Motor neuron (in vitro differentiated cells): ENCODE results near the gene ACVR2B. TPM values are rescaled to one million over a fixed set of nuclear protein-coding genes. Genes with fewer than 3 reads are reported as not detected.
"Not testable (repeated sequence)": the region's sequence is repeated elsewhere in the genome, so short reads cannot be mapped to it uniquely, and the experiment has no call there.

Experiments
- ATAC-seq, 8 experiments: fragments of 200-7000 bp; cut with Tn5 transposase; replicated peaks in 6 of 8; 2 replicates each; pipeline ENCODE4 v1.8.0; 2021; ENCODE audit warnings: mild to moderate bottlenecking in 8 of 8, moderate library complexity in 8 of 8
- H3K27ac ChIP-seq, 2 donors: fragments of 250-450 bp; sonication (Bioruptor Pico); 2 replicates each; pipeline ENCODE4 v1.9.0; 2021; ENCODE audit warnings: antibody characterized with exemption in 2 of 2, mild to moderate bottlenecking in 2 of 2, moderate library complexity in 1 of 2
- H3K4me1 ChIP-seq, 2 donors: fragments of 250-450 bp; sonication (Bioruptor Pico); replicated peaks in 1 of 2; 2 replicates each; pipeline ENCODE4 v1.6.1; 2021; ENCODE audit warnings: antibody characterized with exemption in 2 of 2, mild to moderate bottlenecking in 2 of 2, moderate library complexity in 1 of 2
- H3K4me3 ChIP-seq, 5 donors: fragments of 250-450 bp; sonication (Bioruptor Pico); 2 replicates each; pipeline ENCODE4 v1.9.0; 2021; ENCODE audit warnings: antibody characterized with exemption in 5 of 5, mild to moderate bottlenecking in 5 of 5, moderate library complexity in 4 of 5
- WGBS, 10 experiments: fragments of 450-650 bp; shearing (Covaris generic); methylation state at CpG; one replicate each; pipeline ENCODE4 v1.0.0; 2022; 5-methylcytosine and 5-hydroxymethylcytosine counted together
- in situ Hi-C, 9 experiments: fragments of 400-800 bp; cut with MboI; loops; one replicate each; pipeline ENCODE4 v1.15.0; 2021; ENCODE audit warnings: low sequenced_read_pairs in 9 of 9, low pct_unique_long_range_greater_than_20kb in 2 of 9; ENCODE audit not compliant: unreplicated experiment in 9 of 9
- total RNA-seq, 8 experiments: library from RNA; unstranded; fragments of 300-600 nt; gene quantifications; 2 replicates each; pipeline versions ENCODE4 v1.2.3 to v1.2.4, GENCODE V29; 2022

Gene ACVR2B
- total RNA-seq = 10 to 100 TPM in 6 of 8 experiments, 1 to 10 TPM in 2; 1.2 to 83.1 (median 31.5) TPM

DNA sequence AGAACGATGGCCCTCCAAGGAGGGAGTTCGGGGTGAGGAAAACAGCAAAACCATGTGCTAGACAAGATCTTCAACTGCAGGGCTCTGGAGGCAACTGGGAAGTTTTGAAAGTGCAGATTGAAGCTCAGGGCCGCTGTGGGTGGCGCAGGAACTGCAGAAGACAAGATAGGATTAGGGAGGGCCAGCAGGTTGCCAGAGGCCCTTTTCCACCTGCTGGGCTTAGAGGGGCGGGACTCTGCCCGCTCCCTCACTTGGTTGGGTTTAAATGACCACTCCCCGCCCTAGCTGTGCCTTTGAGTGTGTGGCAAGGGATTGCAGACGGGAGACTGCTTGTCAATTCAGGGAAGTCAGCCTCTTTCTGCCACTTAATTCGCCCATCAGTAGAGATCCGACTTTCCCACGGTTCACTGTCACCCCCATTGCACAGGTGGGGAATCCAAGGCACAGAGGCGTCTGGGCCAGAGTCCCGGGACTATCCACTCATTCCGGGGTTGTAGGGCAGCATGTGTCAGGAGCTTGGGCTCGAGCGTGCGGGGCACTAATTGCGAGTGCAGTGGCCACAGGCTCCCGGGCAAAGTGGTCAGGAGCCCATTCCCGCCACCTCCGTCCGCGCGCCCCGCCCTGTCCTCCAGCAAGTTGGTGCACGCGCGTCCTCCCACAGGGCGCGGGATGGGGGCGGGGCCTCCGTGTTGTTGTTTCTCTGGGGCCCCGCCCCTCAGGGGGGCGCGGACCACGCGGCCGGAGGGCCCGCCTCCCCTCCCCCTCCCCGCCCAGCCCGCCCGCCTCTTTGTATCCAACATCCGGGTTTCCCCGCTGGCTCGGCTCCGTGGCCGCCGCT is at the start of gene ACVR2B:
Gene ACVR2B, plus strand, starts transcription at position 816 of the 838 bp plus-strand sequence. CDS start 433 bp downstream, outside the sequence.
- peak within 1 kb of the TSS; percentile 91 to 98 (median 98) for H3K4me3 ChIP-seq
- in situ Hi-C loops = no loop called here
- peak; percentile 38 to 71 (median 62) for ATAC-seq
- 0 to 26% (median 17%) methylated on average over 1 to 10 of the region's 48 CpGs; no CpG with 5 or more reads in 3 of the 10 experiments for WGBS, 10 experiments
- H3K4me1 ChIP-seq = peaks cover 10 to 16% of the 10 kb centered on the region in 2 donors
- H3K27ac ChIP-seq = peak within 1 kb of the TSS; percentile 99

DNA sequence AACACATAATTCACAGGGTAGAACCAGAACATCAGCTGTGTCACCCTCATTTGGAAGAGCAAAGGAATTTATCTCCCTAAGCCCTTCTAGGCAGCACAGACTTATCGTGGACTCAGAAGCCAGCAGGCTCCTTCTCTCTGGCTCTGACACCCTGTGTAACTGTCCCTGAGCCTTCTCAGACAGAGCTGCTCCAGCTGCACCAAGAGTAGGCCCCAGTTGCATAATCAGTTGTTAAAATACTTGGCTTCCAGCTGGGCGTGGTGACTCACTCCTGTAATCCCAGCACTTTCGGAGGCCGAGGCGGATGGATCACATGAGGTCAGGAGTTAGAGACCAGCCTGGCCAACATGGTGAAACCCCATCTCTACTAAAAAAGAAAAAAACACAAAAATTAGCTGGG is 49.4 kb upstream of the ACVR2B start:
- 0 to 100% (median 74%) methylated on average over 1 to 4 of the region's 5 CpGs; no CpG with 5 or more reads in 2 of the 10 experiments for WGBS, 10 experiments
- in situ Hi-C loops = no loop called here
- Histone ChIP-seq H3K4me3 (no peak overlapping the region), H3K27ac (no peak overlapping the region), H3K4me1 (no peaks in the 10 kb centered on the region)
- peak in 2 of 8 experiments; percentile 98 to 100 for ATAC-seq

DNA sequence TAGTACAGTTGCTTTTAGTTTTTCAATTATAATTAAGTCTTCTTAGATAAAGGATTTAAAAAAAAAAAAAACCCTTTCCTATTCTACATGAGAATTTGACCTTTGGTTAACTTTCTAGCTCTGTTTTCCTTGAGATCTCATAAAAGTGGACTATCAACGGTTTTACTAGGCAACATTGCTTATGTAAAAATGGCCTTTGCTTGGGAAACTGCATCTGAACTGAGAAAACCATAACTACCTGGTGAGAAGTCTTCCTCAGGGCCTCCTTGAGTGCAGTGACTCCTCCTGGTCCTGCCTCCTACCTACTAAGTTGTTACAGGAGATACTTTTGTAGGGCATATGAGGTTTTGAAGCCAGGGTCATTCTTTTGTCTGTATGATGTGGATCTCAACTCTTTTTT is 42.1 kb upstream of the ACVR2B start:
- 54 to 100% (median 75%) methylated on average over 1 of the region's 1 CpG; no CpG with 5 or more reads in 2 of the 10 experiments for WGBS, 10 experiments
- in situ Hi-C loops = no loop called here
- no peak for ATAC-seq
- Histone ChIP-seq H3K4me1 (no peaks in the 10 kb centered on the region), H3K4me3 (no peak overlapping the region), H3K27ac (no peak overlapping the region)

DNA sequence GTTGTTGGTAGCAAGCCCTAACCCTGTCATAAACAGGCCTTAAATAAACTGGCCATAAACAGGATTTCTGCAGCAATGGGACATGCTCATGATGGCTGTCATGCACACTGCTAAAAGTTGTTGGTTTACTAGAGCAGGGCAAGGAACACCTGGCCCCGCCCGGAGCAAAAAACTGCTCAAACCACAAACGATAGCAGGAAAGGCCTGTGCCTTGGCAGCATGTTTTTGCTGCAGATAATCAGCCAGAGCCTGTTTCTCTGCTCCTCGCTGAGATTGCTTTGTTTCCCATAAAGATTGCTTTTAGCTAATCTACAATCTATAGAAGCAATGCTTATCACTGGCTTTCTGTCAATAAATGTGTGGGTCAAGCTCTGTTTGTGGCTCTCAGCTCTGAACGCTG is 32.9 kb upstream of the ACVR2B start:
- in situ Hi-C loops, ATAC-seq, H3K27ac ChIP-seq, H3K4me3 ChIP-seq, H3K4me1 ChIP-seq: not testable (repeated sequence)
- 79 to 100% (median 100%) methylated on average over 1 to 3 of the region's 5 CpGs; no CpG with 5 or more reads in 6 of the 10 experiments for WGBS, 10 experiments

DNA sequence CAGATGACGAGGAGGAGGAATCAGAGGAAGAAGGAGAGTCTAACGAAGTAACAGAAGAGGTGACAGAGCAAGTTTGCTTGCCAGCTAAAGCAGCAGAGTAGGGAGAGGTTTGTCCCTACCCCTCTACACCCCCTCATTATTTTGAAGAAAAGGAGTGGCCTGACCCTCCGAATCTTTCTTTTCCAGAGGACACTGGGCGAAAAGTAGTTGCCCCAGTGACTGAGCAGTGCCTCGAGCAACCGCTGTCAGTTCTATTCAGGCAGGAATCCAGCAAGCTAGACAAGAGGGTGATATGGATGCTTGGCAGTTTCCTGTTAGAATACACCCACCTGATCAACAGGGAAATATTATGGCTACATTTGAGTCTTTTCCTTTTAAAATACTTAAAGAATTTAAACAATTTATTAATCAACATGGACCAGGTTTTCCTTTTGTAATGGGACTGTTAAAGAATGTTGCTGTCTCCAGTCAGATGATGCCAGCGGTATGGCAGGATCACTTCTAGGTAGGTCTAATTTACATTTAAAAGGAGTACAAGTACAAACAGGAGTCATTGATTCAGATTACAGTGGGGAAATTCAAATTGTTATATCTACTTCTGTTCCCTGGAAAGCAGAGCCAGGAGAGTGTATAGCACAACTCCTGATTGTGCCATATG is 31.9 kb upstream of the ACVR2B start:
- ATAC-seq = no peak
- in situ Hi-C loops = no loop called here
- 53 to 100% (median 79%) methylated on average over 1 to 7 of the region's 7 CpGs; no CpG with 5 or more reads in 1 of the 10 experiments for WGBS, 10 experiments
- Histone ChIP-seq H3K27ac (no peak overlapping the region), H3K4me1 (no peaks in the 10 kb centered on the region), H3K4me3 (no peak overlapping the region)

DNA sequence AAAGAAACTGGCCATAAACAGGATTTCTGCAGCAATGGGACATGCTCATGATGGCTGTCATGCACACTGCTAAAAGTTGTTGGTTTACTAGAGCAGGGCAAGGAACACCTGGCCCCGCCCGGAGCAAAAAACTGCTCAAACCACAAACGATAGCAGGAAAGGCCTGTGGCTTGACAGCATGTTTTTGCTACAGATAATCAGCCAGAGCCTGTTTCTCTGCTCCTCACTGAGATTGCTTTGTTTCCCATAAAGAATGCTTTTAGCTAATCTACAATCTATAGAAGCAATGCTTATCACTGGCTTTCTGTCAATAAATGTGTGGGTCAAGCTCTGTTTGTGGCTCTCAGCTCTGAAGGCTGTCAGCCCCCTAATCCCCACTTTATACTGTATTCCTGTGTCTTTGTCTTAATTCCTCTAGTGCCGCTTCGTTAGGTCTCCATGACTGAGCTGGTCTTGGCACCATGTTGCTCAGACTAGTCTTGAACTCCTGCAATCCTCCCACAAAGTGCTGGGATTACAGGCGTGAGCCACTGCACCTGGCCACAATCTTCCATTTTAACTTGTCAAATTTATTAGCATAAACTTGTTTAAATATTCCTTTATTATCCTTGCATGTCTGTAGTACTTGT is 26.8 kb upstream of the ACVR2B start:
- WGBS, 10 experiments = 63 to 100% (median 86%) methylated on average over 1 to 5 of the region's 6 CpGs; no CpG with 5 or more reads in 1 of the 10 experiments
- ATAC-seq, H3K4me3 ChIP-seq, H3K27ac ChIP-seq, in situ Hi-C loops, H3K4me1 ChIP-seq: not testable (repeated sequence)

DNA sequence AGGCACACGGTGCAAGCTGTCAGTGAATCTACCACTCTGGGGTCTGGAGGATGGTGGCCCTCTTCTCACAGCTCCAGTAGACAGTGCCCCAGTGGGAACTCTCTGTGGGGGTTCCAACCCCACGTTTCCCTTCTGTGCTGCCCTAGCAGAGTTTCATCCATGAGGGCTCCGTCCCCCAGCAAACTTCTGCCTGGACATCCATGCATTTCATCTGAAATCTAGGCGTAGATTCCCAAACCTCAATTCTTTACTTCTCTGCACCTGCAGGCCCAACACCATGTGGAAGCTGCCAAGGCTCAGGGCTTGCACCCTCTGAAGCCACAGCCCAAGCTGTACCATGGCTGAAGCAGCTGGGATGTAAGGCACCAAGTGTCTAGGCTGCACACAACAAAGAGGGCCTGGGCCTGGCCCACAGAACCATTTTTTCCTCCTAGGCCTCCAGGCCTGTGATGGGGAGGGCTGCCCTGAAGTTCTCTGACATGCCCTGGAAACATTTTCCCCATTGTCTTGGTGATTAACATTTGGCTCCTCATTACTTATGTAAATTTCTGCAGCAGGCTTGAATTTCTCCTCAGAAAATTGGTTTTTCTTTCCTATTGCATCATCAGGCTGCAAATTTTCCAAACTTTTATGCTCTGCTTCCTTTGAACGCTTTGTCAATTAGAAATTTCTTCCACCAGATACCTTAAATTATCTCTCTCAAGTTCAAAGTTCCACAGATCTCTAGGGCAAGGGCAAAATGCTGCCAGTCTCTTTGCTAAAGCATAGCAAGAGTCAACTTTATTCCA is 20.6 kb upstream of the ACVR2B start:
- ATAC-seq, H3K27ac ChIP-seq, H3K4me1 ChIP-seq, H3K4me3 ChIP-seq, in situ Hi-C loops: not testable (repeated sequence)
- WGBS, 10 experiments = 89 to 100% (median 96%) methylated on average over 1 to 4 of the region's 5 CpGs; no CpG with 5 or more reads in 1 of the 10 experiments

DNA sequence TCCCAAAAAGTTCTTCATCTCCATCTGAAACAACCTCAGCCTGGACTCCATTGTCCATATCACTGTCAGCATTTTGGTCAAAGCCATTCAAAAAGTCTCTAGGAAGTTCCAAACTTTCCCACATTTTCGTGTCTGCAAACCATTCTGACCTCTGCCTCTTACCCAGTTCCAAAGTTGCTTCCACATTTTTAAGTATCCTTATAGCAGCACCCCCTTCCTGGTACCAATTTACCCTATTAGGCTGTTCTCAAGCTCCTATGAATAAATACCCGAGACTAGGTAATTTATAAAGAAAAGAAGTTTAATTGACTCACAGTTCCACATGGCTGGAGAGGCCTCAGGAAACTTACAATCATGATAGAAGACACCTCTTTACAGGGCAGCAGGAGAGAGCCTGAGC is 20.0 kb upstream of the ACVR2B start:
- ATAC-seq, H3K4me3 ChIP-seq, in situ Hi-C loops, H3K27ac ChIP-seq, H3K4me1 ChIP-seq: not testable (repeated sequence)
- 0 to 89% (median 68%) methylated on average over 1 to 2 of the region's 2 CpGs; no CpG with 5 or more reads in 2 of the 10 experiments for WGBS, 10 experiments

DNA sequence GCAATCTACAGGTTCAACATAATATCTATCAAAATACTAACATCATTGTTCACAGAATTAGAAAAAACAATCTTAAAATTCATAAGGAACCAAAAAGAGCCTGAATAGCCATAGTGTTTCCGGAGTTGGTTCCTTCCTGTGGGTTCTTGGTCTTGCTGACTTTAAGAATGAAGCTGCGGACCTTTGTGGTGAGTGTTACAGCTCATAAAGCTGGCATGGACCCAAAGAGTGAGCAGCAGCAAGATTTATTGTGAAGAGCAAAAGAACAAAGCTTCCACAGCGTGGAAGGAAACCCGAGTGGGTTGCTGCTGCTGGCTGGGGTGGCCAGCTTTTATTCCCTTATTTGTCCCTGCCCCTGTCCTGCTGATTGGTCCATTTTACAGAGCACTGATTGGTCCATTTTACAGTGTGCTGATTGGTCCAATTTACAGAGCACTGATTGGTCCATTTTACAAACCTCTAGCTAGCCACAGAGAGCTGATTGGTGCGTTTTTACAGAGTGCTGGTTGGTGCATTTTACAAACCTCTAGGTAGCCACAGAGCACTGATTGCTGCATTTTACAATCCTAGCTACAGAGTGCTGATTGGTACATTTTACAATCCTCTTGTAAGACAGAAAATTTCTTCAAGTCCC is 15.1 kb upstream of the ACVR2B start:
- WGBS, 10 experiments = 56 to 100% (median 93%) methylated on average over 1 to 4 of the region's 5 CpGs; no CpG with 5 or more reads in 2 of the 10 experiments
- H3K27ac ChIP-seq, H3K4me3 ChIP-seq, H3K4me1 ChIP-seq, in situ Hi-C loops, ATAC-seq: not testable (repeated sequence)

DNA sequence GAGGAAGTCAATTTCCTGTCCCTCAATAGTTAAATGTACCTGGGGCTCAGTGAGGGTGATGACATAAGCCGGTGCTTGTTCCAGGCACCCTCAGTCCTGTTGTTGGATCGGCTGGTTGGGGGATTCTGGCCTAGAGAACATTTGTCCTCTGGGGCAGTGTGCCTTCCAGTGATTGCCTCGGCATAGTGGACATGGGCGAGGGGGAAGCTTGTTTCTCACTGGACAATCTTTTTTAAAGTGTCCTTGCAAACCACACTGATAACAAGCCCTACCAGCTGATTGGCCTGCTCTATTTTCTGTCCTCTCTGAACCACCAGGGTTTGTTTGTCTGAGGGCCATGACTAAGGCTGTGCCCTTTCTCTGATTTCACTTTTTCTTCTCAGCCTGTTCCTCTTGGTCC is 10.5 kb upstream of the ACVR2B start:
- in situ Hi-C loops, H3K4me3 ChIP-seq, H3K4me1 ChIP-seq, ATAC-seq, H3K27ac ChIP-seq: not testable (repeated sequence)
- WGBS, 10 experiments = 0 to 100% (median 78%) methylated on average over 1 to 3 of the region's 4 CpGs; no CpG with 5 or more reads in 3 of the 10 experiments

DNA sequence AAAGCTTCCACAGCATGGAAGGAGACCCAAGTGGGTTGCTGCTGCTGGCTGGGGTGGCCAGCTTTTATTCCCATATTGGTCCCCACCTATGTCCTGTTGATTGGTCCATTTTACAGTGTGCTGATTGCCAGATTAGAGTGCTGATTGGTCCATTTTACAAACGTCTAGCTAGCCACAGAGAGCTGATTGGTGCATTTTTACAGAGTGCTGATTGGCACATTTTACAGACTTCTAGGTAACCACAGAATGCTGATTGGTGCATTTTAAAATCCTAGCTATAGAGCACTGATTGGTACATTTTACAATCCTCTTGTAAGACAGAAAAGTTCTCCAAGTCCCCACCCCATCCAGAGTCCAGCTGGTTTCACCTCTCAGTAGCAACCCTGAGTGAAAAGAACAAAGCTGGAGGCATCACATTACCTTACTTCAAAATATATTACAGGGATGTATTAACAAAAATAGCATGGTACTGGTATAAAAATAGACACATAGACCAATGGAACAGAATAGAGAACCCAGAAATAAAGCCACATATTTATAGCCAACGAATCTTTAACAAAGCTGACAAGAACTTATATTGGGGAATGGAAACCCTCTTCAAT is 7.5 kb upstream of the ACVR2B start:
- Histone ChIP-seq H3K4me1 (no peaks in the 10 kb centered on the region), H3K27ac (no peak overlapping the region), H3K4me3 (no peak overlapping the region)
- WGBS, 10 experiments = 28 to 93% (median 73%) methylated on average over 1 to 2 of the region's 2 CpGs; no CpG with 5 or more reads in 2 of the 10 experiments
- in situ Hi-C loops = no loop called here
- no peak for ATAC-seq

DNA sequence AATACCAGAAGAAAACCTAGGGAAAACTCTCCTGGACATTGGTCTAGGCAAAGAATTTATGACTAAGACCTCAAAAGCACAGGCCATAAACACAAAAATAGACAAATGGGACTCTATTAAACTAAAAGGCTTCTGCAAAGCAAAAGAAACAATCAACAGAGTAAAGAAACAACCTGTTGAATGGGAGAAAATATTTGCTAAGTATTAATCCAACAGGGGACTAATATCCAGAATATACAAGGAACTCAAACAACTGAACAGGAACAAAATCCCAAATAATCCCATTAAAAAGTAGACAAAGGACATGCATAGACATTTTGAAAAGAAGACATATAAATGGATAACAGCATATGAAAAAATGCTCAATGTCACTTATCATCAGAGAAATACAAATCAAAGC is 6.9 kb upstream of the ACVR2B start:
- in situ Hi-C loops = no loop called here
- ATAC-seq = no peak
- Histone ChIP-seq H3K27ac (no peak overlapping the region), H3K4me3 (no peak overlapping the region), H3K4me1 (no peaks in the 10 kb centered on the region)
